ENCODE measurements around the gene KRT71. TPM values are rescaled to one million over a fixed set of nuclear protein-coding genes. Genes with fewer than 3 reads are reported as not detected.

The KRT71 gene
- total RNA-seq, 1 experiment from 2014 or later: not detected

- ChIA-PET POLR2A (no interaction called here), CTCF (interaction anchor here (0.7 to 3.6 kb wide), 4 partner anchors 88 to 363 kb away, joined by 3 to 13 read pairs (median 3); no protein-coding TSS in a partner anchor)
- no peak for ATAC-seq
- Mint-ChIP-seq H3K36me3 (peaks cover 2% of the 10 kb centered on the region; the same call in 1 of the 2 replicates), H3K4me1 (no peaks in the 10 kb centered on the region), H3K4me3 (no peak overlapping the region), H3K9me3 (peaks cover 8% of the 10 kb centered on the region), H3K27ac (no peak overlapping the region), H3K27me3 (ENCODE audit: low read depth) (no peaks in the 10 kb centered on the region; the same call in 1 of the 2 replicates)
- TF ChIP-seq TP53 (CRISPR knock-in tag; IDR thresholded peaks at IDR 0.05) (no peak), TCF7 (CRISPR knock-in tag; IDR thresholded peaks at IDR 0.05; ENCODE audit: low read depth) (no peak), USF2 (CRISPR knock-in tag; IDR thresholded peaks at IDR 0.05) (no peak), NR2C2 (CRISPR knock-in tag; IDR thresholded peaks at IDR 0.05) (no peak), ZNF425 (CRISPR knock-in tag; conservative IDR thresholded peaks at IDR 0.05) (no peak), HMGXB4 (CRISPR knock-in tag; IDR thresholded peaks at IDR 0.05) (no peak)
- DNase-seq (ENCODE audit: low spot score): no peak
Measured at GRCh38 chr12:52515927-52516831, 36.8 kb downstream of the KRT71 start.

- DNase-seq (ENCODE audit: low spot score) (no peak), ATAC-seq (no peak)
- Mint-ChIP-seq H3K27ac (no peak overlapping the region), H3K9me3 (peaks cover 14% of the 10 kb centered on the region), H3K36me3 (peaks cover 4% of the 10 kb centered on the region; the same call in 1 of the 2 replicates), H3K4me3 (no peak overlapping the region), H3K27me3 (ENCODE audit: low read depth) (no peaks in the 10 kb centered on the region; the same call in 1 of the 2 replicates), H3K4me1 (no peaks in the 10 kb centered on the region)
- ChIA-PET CTCF (interaction anchor here (0.6 to 3.6 kb wide), 3 partner anchors 119 to 355 kb away, joined by 3 to 13 read pairs (median 4); no protein-coding TSS in a partner anchor), POLR2A (no interaction called here)
- no peak for TF ChIP-seq SMAD4 (CRISPR knock-in tag; IDR thresholded peaks at IDR 0.05)
- TF ChIP-seq RELA (CRISPR knock-in tag; IDR thresholded peaks at IDR 0.05; ENCODE audit: borderline replicate concordance): no peak
- TF ChIP-seq ETV6 (CRISPR knock-in tag; IDR thresholded peaks at IDR 0.05): no peak
- no peak for TF ChIP-seq JAZF1 (CRISPR knock-in tag; IDR thresholded peaks at IDR 0.05)
- TF ChIP-seq CTCF (IDR thresholded peaks at IDR 0.05): no peak
- TF ChIP-seq SMAD3 (CRISPR knock-in tag; IDR thresholded peaks at IDR 0.05; ENCODE audit: borderline replicate concordance): no peak
- no peak for TF ChIP-seq USF2 (CRISPR knock-in tag; IDR thresholded peaks at IDR 0.05)
- no peak for TF ChIP-seq JUN (CRISPR knock-in tag; IDR thresholded peaks at IDR 0.05)
- no peak for TF ChIP-seq IRF2 (CRISPR knock-in tag; IDR thresholded peaks at IDR 0.05; ENCODE audit: borderline replicate concordance, low read depth)
- TF ChIP-seq ZNF232 (CRISPR knock-in tag; IDR thresholded peaks at IDR 0.05): no peak
- no peak for TF ChIP-seq ZNF425 (CRISPR knock-in tag; conservative IDR thresholded peaks at IDR 0.05)
- no peak for TF ChIP-seq STAT6 (CRISPR knock-in tag; conservative IDR thresholded peaks at IDR 0.05; ENCODE audit: low read depth)
Measured at GRCh38 chr12:52515319-52515646, 37.7 kb downstream of the KRT71 start.

All from WTC11 (cell line).